Hepatocyte (in vitro differentiated cells): Measurements from ENCODE around the gene PPM1L.

Experiments
- EZH2 ChIP-seq: fragments of 200-600 bp; sonication (generic); IDR thresholded peaks from 2 replicates; pipeline ENCODE4 v1.6.1; 2016; ENCODE audit warnings: antibody characterized with exemption, mild to moderate bottlenecking, borderline replicate concordance
- TF ChIP-seq, protein P1 (sequence below): fragments of 200-600 bp; sonication (generic); IDR thresholded peaks from 2 replicates; pipeline ENCODE4 v1.5.1; 2016; ENCODE audit warnings: antibody characterized with exemption, mild to moderate bottlenecking; ENCODE audit not compliant: poor library complexity

DNA sequence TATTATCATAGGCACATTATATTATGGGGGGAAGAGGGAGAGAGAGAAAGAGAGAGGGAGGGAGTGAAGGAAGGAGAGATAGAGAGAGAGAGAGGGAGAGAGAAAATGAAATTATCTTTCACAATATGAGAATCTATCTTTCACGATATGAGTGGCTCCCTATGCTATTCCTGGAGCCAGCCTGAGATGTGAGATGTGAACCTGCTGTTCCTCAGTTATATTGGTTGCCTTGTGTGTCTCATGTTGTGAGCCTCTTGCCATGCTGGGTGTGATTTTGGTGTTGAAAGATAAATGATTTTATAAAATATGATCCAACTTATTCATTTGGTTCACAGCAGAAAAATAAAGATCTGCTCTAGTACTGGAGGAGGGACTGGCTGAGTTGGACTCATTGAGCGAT is 148.7 kb downstream of the PPM1L start:
- TF ChIP-seq, protein P1, sequence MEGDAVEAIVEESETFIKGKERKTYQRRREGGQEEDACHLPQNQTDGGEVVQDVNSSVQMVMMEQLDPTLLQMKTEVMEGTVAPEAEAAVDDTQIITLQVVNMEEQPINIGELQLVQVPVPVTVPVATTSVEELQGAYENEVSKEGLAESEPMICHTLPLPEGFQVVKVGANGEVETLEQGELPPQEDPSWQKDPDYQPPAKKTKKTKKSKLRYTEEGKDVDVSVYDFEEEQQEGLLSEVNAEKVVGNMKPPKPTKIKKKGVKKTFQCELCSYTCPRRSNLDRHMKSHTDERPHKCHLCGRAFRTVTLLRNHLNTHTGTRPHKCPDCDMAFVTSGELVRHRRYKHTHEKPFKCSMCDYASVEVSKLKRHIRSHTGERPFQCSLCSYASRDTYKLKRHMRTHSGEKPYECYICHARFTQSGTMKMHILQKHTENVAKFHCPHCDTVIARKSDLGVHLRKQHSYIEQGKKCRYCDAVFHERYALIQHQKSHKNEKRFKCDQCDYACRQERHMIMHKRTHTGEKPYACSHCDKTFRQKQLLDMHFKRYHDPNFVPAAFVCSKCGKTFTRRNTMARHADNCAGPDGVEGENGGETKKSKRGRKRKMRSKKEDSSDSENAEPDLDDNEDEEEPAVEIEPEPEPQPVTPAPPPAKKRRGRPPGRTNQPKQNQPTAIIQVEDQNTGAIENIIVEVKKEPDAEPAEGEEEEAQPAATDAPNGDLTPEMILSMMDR: no peak
- no peak for TF ChIP-seq EZH2
